IPS DF 6.9 (cell line): Measurements from ENCODE around the gene TRPM1.

ENCODE experiments used
- DNase-seq: peaks from one replicate; pipeline ENCODE4 v3.0.0-alpha.2; 2013; ENCODE audit warnings: low read depth, low spot score
- H3K27ac ChIP-seq: one replicate; pipeline ENCODE4 v1.5.1; 2013; ENCODE audit warnings: low read length, control low read depth
- H3K27me3 ChIP-seq: 2 replicates; pipeline ENCODE4 v1.6.1; 2013; ENCODE audit warnings: mild to moderate bottlenecking, low read length; ENCODE audit not compliant: control insufficient read depth, insufficient read depth
- H3K36me3 ChIP-seq: 2 replicates; pipeline ENCODE4 v1.6.1; 2013; ENCODE audit warnings: low read length; ENCODE audit not compliant: control insufficient read depth, insufficient read depth
- H3K4me1 ChIP-seq: 2 replicates; pipeline ENCODE4 v1.6.1; 2013; ENCODE audit warnings: low read length; ENCODE audit not compliant: control insufficient read depth, insufficient read depth
- H3K4me3 ChIP-seq: 2 replicates; pipeline ENCODE4 v1.5.1; 2013; ENCODE audit warnings: mild to moderate bottlenecking, low read length
- H3K9me3 ChIP-seq: 2 replicates; pipeline ENCODE4 v1.6.1; 2013; ENCODE audit warnings: low read length, inconsistent platforms; ENCODE audit not compliant: control insufficient read depth, insufficient read depth
- WGBS: extraction: QIAGEN DNeasy Blood & Tissue Kit; methylation state at CpG from one replicate; pipeline ENCODE4 v1.1.7; 2013; ENCODE audit warnings: mixed read lengths, missing lambda C conversion rate; ENCODE audit not compliant: insufficient read length, insufficient coverage; 5-methylcytosine and 5-hydroxymethylcytosine counted together

The TRPM1 gene

GRCh38 chr15:31136016-31136415 lies 34.5 kb upstream of the TRPM1 start:
- no peak for DNase-seq
- no peak overlapping the region for H3K27ac ChIP-seq
- H3K27me3 ChIP-seq = no peaks in the 10 kb centered on the region
- WGBS = no CpG with 5 or more reads among the region's 9 CpGs
- H3K4me1 ChIP-seq = no peaks in the 10 kb centered on the region
- no peaks in the 10 kb centered on the region for H3K36me3 ChIP-seq
- no peaks in the 10 kb centered on the region for H3K9me3 ChIP-seq
- H3K4me3 ChIP-seq = no peak overlapping the region

GRCh38 chr15:31135523-31135922 lies 34.0 kb upstream of the TRPM1 start:
- no peak for DNase-seq
- H3K4me3 ChIP-seq = no peak overlapping the region
- H3K27ac ChIP-seq = no peak overlapping the region
- H3K9me3 ChIP-seq = no peaks in the 10 kb centered on the region
- no peaks in the 10 kb centered on the region for H3K36me3 ChIP-seq
- no peaks in the 10 kb centered on the region for H3K27me3 ChIP-seq
- no CpG with 5 or more reads among the region's 6 CpGs for WGBS
- H3K4me1 ChIP-seq = no peaks in the 10 kb centered on the region

GRCh38 chr15:31133890-31134289 lies 32.4 kb upstream of the TRPM1 start:
- Histone ChIP-seq H3K4me1 (no peaks in the 10 kb centered on the region), H3K9me3 (no peaks in the 10 kb centered on the region), H3K36me3 (no peaks in the 10 kb centered on the region), H3K4me3 (no peak overlapping the region), H3K27ac (no peak overlapping the region), H3K27me3 (no peaks in the 10 kb centered on the region)
- DNase-seq = no peak
- no CpG with 5 or more reads among the region's 5 CpGs for WGBS

- no CpG with 5 or more reads among the region's 12 CpGs for WGBS
- no peaks in the 10 kb centered on the region for H3K9me3 ChIP-seq
- no peak for DNase-seq
These were observed 30.4 kb upstream of the TRPM1 start for GRCh38 chr15:31131853-31132375.

GRCh38 chr15:31130576-31131237 lies 29.2 kb upstream of the TRPM1 start:
- DNase-seq = no peak
- Histone ChIP-seq H3K4me1 (no peaks in the 10 kb centered on the region), H3K4me3 (no peak overlapping the region), H3K9me3 (no peaks in the 10 kb centered on the region), H3K36me3 (no peaks in the 10 kb centered on the region), H3K27ac (no peak overlapping the region), H3K27me3 (no peaks in the 10 kb centered on the region)
- WGBS = no CpG with 5 or more reads among the region's 12 CpGs

More at GRCh38 chr15:31131853-31132375, 30.4 kb upstream of the TRPM1 start:
- Histone ChIP-seq H3K36me3 (no peaks in the 10 kb centered on the region), H3K27ac (no peak overlapping the region), H3K4me1 (no peaks in the 10 kb centered on the region), H3K27me3 (no peaks in the 10 kb centered on the region), H3K4me3 (no peak overlapping the region)

GRCh38 chr15:31129769-31130303 lies 28.3 kb upstream of the TRPM1 start:
- no peaks in the 10 kb centered on the region for H3K27me3 ChIP-seq
- no peaks in the 10 kb centered on the region for H3K36me3 ChIP-seq
- DNase-seq = no peak
- H3K4me1 ChIP-seq = no peaks in the 10 kb centered on the region
- no peaks in the 10 kb centered on the region for H3K9me3 ChIP-seq
- H3K27ac ChIP-seq = no peak overlapping the region
- H3K4me3 ChIP-seq = no peak overlapping the region
- WGBS = no CpG with 5 or more reads among the region's 3 CpGs

- Histone ChIP-seq H3K27me3 (no peaks in the 10 kb centered on the region), H3K27ac (no peak overlapping the region), H3K9me3 (no peaks in the 10 kb centered on the region), H3K36me3 (no peaks in the 10 kb centered on the region), H3K4me3 (no peak overlapping the region), H3K4me1 (no peaks in the 10 kb centered on the region)
- DNase-seq = peak; percentile 31
- no CpG with 5 or more reads among the region's 19 CpGs for WGBS
These were observed 27.6 kb upstream of the TRPM1 start for GRCh38 chr15:31128919-31129768.

- Histone ChIP-seq H3K36me3 (no peaks in the 10 kb centered on the region), H3K4me3 (no peak overlapping the region), H3K27me3 (no peaks in the 10 kb centered on the region), H3K27ac (no peak overlapping the region), H3K4me1 (no peaks in the 10 kb centered on the region), H3K9me3 (no peaks in the 10 kb centered on the region)
- DNase-seq = no peak
- no CpG with 5 or more reads among the region's 6 CpGs for WGBS
These were observed 27.0 kb upstream of the TRPM1 start for GRCh38 chr15:31128477-31128876.

GRCh38 chr15:31127596-31128261 lies 26.2 kb upstream of the TRPM1 start:
- Histone ChIP-seq H3K36me3 (no peaks in the 10 kb centered on the region), H3K4me1 (no peaks in the 10 kb centered on the region), H3K4me3 (no peak overlapping the region), H3K27ac (no peak overlapping the region), H3K27me3 (no peaks in the 10 kb centered on the region), H3K9me3 (no peaks in the 10 kb centered on the region)
- no peak for DNase-seq
- no CpG with 5 or more reads among the region's 13 CpGs for WGBS

GRCh38 chr15:31125061-31125460 lies 23.5 kb upstream of the TRPM1 start:
- no peaks in the 10 kb centered on the region for H3K9me3 ChIP-seq
- DNase-seq = no peak
- WGBS = no CpG with 5 or more reads among the region's 8 CpGs

More at GRCh38 chr15:31125061-31125460, 23.5 kb upstream of the TRPM1 start:
- H3K27me3 ChIP-seq = no peaks in the 10 kb centered on the region
- H3K36me3 ChIP-seq = no peaks in the 10 kb centered on the region
- H3K4me3 ChIP-seq = no peak overlapping the region
- H3K27ac ChIP-seq = no peak overlapping the region
- H3K4me1 ChIP-seq = no peaks in the 10 kb centered on the region
